GM23248 (cell line): Measurements from ENCODE around the gene PSPH. TPM values are rescaled to one million over a fixed set of nuclear protein-coding genes. Genes with fewer than 3 reads are reported as not detected.

Experiments used
- DNase-seq: peaks from one replicate; pipeline ENCODE4 v3.0.0-alpha.2; 2015
- H2AFZ ChIP-seq: fragments of 200-600 bp; sonication (generic); 2 replicates; pipeline ENCODE4 v1.6.1; 2016; ENCODE audit warnings: antibody characterized with exemption
- H3F3A ChIP-seq: fragments of 200-600 bp; sonication (generic); 2 replicates; pipeline ENCODE4 v1.6.1; 2016; ENCODE audit warnings: mild to moderate bottlenecking, antibody characterized with exemption, mixed run types; ENCODE audit not compliant: insufficient read depth
- H3K27ac ChIP-seq: fragments of 200-600 bp; sonication (generic); 2 replicates; pipeline ENCODE4 v1.5.1; 2016; ENCODE audit warnings: mild to moderate bottlenecking
- H3K27me3 ChIP-seq: fragments of 200-600 bp; sonication (generic); replicated peaks from 2 replicates; pipeline ENCODE4 v1.6.1; 2016; ENCODE audit warnings: mild to moderate bottlenecking; ENCODE audit not compliant: insufficient read depth
- H3K36me3 ChIP-seq: fragments of 200-600 bp; sonication (generic); 2 replicates; pipeline ENCODE4 v1.6.1; 2016; ENCODE audit warnings: low read depth, mild to moderate bottlenecking
- H3K4me1 ChIP-seq: fragments of 200-600 bp; sonication (generic); 2 replicates; pipeline ENCODE4 v1.6.1; 2016; ENCODE audit warnings: mild to moderate bottlenecking; ENCODE audit not compliant: insufficient read depth
- H3K4me2 ChIP-seq: fragments of 200-600 bp; sonication (generic); one replicate; pipeline ENCODE4 v1.6.1; 2016; ENCODE audit warnings: mild to moderate bottlenecking; ENCODE audit not compliant: unreplicated experiment
- H3K4me3 ChIP-seq: fragments of 200-600 bp; sonication (generic); 2 replicates; pipeline ENCODE4 v1.5.1; 2016; ENCODE audit warnings: mild to moderate bottlenecking
- H3K79me2 ChIP-seq: fragments of 200-600 bp; sonication (generic); 2 replicates; pipeline ENCODE4 v1.6.1; 2016; ENCODE audit warnings: mild to moderate bottlenecking; ENCODE audit not compliant: insufficient read depth
- H3K9ac ChIP-seq: fragments of 200-600 bp; sonication (generic); 2 replicates; pipeline ENCODE4 v1.6.1; 2016; ENCODE audit warnings: mild to moderate bottlenecking
- H3K9me2 ChIP-seq: fragments of 200-600 bp; sonication (generic); 2 replicates; pipeline ENCODE4 v1.6.1; 2016; ENCODE audit warnings: mixed run types, mild to moderate bottlenecking, moderate library complexity; ENCODE audit not compliant: insufficient read depth
- H3K9me3 ChIP-seq: fragments of 200-600 bp; sonication (generic); one replicate; pipeline ENCODE4 v1.6.1; 2017; ENCODE audit warnings: low read depth
- H4K20me1 ChIP-seq: fragments of 200-600 bp; sonication (generic); 2 replicates; pipeline ENCODE4 v1.6.0; 2016; ENCODE audit not compliant: insufficient read depth
- EZH2 ChIP-seq: fragments of 200-600 bp; sonication (generic); IDR thresholded peaks from 2 replicates; pipeline ENCODE4 v1.6.1; 2018; ENCODE audit warnings: antibody characterized with exemption, mild to moderate bottlenecking; ENCODE audit not compliant: insufficient read depth, poor library complexity, severe bottlenecking
- EZH2phosphoT487 ChIP-seq: fragments of 200-600 bp; sonication (generic); IDR thresholded peaks from 2 replicates; pipeline ENCODE4 v1.6.1; 2018; ENCODE audit warnings: antibody characterized with exemption, moderate library complexity, mild to moderate bottlenecking, low read depth; ENCODE audit not compliant: insufficient read depth
- WGBS, 2 experiments: methylation state at CpG; one replicate each; pipeline ENCODE4 v1.1.6; 2015 to 2017; ENCODE audit warnings: low lambda C conversion rate in 2 of 2, low coverage in 1 of 2; ENCODE audit errors: missing lambda C conversion rate in 2 of 2; 5-methylcytosine and 5-hydroxymethylcytosine counted together
- in situ Hi-C: fragments of 300-500 bp; cut with MboI; formaldehyde crosslinking; loops from 2 replicates; pipeline ENCODE4 v1.15.0; 2020
- polyA plus RNA-seq: library from polyadenylated mRNA; unstranded; fragments of >200 nt; fragmentation: Nextera tagmentation; extraction: Ambion mirVana; gene quantifications from 2 replicates; pipeline ENCODE4 v1.2.1, GENCODE V29; 2016
- small RNA-seq: library from RNA; depleted of rRNA; stranded (forward); fragments of <200 nt; gene quantifications from one replicate; pipeline ENCODE3, GENCODE V24; 2014; ENCODE audit warnings: low read depth, low replicate concordance
- total RNA-seq: library from RNA; depleted of rRNA; stranded (reverse); fragments of >200 nt; shearing (Covaris generic); gene quantifications from 2 replicates; pipeline ENCODE4 v1.2.3, GENCODE V29; 2014; rRNA removed

The PSPH gene
- total and polyA plus RNA-seq, 2 experiments from 2014 or later, result 34.5 to 68.6 TPM

DNA sequence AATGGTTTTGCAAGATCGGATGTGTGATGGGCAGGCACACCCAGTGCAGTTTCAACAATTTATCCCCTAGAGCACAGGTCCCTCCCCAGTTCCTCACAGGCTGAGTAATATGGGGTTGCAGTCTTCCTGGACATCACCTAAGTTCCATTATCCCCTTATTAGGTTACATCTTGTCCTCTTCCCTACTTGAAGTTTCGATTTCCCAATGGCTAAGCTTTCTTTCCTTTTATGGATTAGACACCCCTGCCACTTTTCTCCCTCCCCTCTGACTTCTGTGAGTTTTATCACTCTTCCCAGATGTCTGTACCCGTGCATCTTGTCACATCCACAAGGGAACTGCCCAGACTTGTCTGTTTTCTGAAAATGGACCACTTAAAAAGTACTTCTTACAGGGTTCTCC is 89.2 kb downstream of the PSPH start:
- Histone ChIP-seq H3K79me2 (peaks cover 8% of the 10 kb centered on the region; the same call in 1 of the 2 replicates), H3K4me2 (no peak overlapping the region), H3K4me1 (peaks cover 18% of the 10 kb centered on the region; the same call in 1 of the 2 replicates), H3K9ac (no peak overlapping the region), H3K4me3 (no peak overlapping the region), H2AFZ (no peak overlapping the region), H3K9me2 (no peaks in the 10 kb centered on the region), H3K27ac (no peak overlapping the region), H3K36me3 (no peaks in the 10 kb centered on the region), H4K20me1 (no peaks in the 10 kb centered on the region), H3F3A (0 out of 2 replicates have a peak, but pooled peaks cover 9% of the 10 kb centered on the region), H3K27me3 (no peaks in the 10 kb centered on the region), H3K9me3 (no peaks in the 10 kb centered on the region)
- TF ChIP-seq EZH2 (no peak), EZH2phosphoT487 (no peak)
- 81 to 82% methylated on average over 3 of the region's 3 CpGs for WGBS, 2 experiments
- no peak for DNase-seq
- in situ Hi-C loops, result loop anchor here (25.0 kb wide), 1 partner anchor 325 kb away; no protein-coding TSS in a partner anchor

Small RNA genes lying within 50 kb of the gene (small RNA-seq; reads per million reads assigned to genes)
- gene SNORA15 (not detected), gene SNORA22B (not detected)

Other genes starting within 250 kb of the PSPH start
- not detected in 2 replicates for gene SEPTIN14, start 188.7 kb downstream of the PSPH start, total RNA-seq
- not detected in 2 replicates for gene SEPTIN14, start 188.7 kb downstream of the PSPH start, polyA plus RNA-seq
- 2.7 and 3.6 TPM in 2 replicates for gene ZNF713, start 164.0 kb downstream of the PSPH start, total RNA-seq
- 0.37 and 1.2 TPM in 2 replicates for gene ZNF713, start 164.0 kb downstream of the PSPH start, polyA plus RNA-seq
- gene MRPS17, start 99.6 kb downstream of the PSPH start, total RNA-seq, result 10.3 and 10.4 TPM in 2 replicates
- gene MRPS17, start 99.6 kb downstream of the PSPH start, polyA plus RNA-seq, result 22.2 and 22.3 TPM in 2 replicates
- gene NIPSNAP2, start 86.9 kb downstream of the PSPH start, total RNA-seq, result 34.2 and 39.7 TPM in 2 replicates
- gene NIPSNAP2, start 86.9 kb downstream of the PSPH start, polyA plus RNA-seq, result 44.9 and 49.5 TPM in 2 replicates
- 113 and 147 TPM in 2 replicates for gene CCT6A, start 321 bp upstream of the PSPH start, total RNA-seq
- gene CCT6A, start 321 bp upstream of the PSPH start, polyA plus RNA-seq, result 137 and 148 TPM in 2 replicates
- gene SUMF2, start 12.8 kb upstream of the PSPH start, total RNA-seq, result 186 and 206 TPM in 2 replicates
- 188 and 200 TPM in 2 replicates for gene SUMF2, start 12.8 kb upstream of the PSPH start, polyA plus RNA-seq
- gene PHKG1, start 41.5 kb upstream of the PSPH start, total RNA-seq, result 0.32 and 1.3 TPM in 2 replicates
- 0.41 TPM in 1 of 2 replicates, not detected in the other for gene PHKG1, start 41.5 kb upstream of the PSPH start, polyA plus RNA-seq
- 307 and 392 TPM in 2 replicates for gene CHCHD2, start 55.0 kb upstream of the PSPH start, total RNA-seq
- 508 and 511 TPM in 2 replicates for gene CHCHD2, start 55.0 kb upstream of the PSPH start, polyA plus RNA-seq
- not detected in 2 replicates for gene NUPR2, start 65.0 kb upstream of the PSPH start, total RNA-seq
- gene NUPR2, start 65.0 kb upstream of the PSPH start, polyA plus RNA-seq, result not detected in 2 replicates